Measurements from ENCODE around the gene KIAA1217. TPM values are rescaled to one million over a fixed set of nuclear protein-coding genes. Genes with fewer than 3 reads are reported as not detected.
A peak's percentile ranks its signal among the peaks of the same experiment; 100 is the strongest.

KIAA1217 gene
- total and polyA plus RNA-seq, 3 experiments from 2014 or later, result 0.20 TPM; not detected in 2

DNA sequence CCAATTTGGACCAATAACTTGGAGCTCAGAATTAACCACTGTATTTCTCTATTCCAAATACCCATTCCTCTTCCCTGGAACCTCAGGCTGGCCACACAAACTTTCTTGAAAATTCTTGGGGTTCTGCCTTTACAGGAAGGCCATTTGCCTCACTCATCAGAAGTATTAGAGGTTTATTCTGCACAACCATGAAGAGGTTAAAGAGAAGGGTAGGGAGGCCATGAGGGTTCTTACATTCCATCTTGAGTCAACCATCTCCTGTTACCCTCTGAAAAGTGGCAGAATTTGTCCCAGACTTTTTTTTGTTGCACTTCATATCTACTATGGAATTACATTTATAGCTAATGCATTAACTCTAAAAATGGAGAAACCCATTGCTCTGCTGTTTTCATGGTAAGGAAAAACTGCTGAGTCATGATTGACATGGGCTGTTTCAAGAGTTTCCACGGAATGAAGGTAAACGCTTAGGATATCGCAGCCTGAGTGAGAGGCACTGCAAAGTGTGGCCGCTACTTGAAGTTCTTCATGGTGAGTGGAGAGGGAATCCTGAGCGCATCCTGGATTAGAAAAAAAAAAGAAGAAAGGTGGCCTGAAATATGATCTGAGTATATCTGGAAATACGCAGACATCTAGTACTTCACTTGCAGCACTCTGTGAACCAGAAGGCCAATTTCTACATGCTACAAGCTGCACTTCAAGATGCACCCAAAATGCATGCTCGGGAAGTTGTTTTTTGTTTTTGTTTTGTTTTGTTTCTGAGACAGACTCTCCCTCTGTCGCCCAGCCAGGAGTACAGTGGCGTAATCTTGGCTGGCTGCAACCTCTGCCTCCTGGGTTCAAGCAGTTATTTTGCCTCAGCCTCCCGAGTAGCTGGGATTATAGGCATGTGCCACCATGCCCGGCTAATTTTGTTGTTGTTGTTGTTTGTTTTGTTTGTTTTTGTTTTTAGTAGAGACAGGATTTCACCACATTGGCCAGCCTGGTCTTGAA, 83.7 kb downstream of the KIAA1217 start:
- no peak overlapping the region for H3K27ac Mint-ChIP-seq
- H3K4me3 ChIP-seq (ENCODE audit: low read length), result no peak overlapping the region
- H3K27me3 ChIP-seq (ENCODE audit: insufficient read depth, low read length, poor library complexity, severe bottlenecking), result no peaks in the 10 kb centered on the region
- no peak for DNase-seq
- no peaks in the 10 kb centered on the region for H3K36me3 Mint-ChIP-seq
- H3K9me3 ChIP-seq (ENCODE audit: low read length), result no peaks in the 10 kb centered on the region
- no peak overlapping the region for H3K4me3 Mint-ChIP-seq
- no peak overlapping the region for H3K27ac ChIP-seq (ENCODE audit: low read depth, low read length)
- peaks cover 0 to 3% of the 10 kb centered on the region in 2 donors for H3K27me3 Mint-ChIP-seq
- ChIA-PET CTCF (no interaction called here), POLR2A (no interaction called here)
- H3K9me3 Mint-ChIP-seq, result peaks cover 0 to 7% (median 4%) of the 10 kb centered on the region in 5 donors
- no peaks in the 10 kb centered on the region for H3K4me1 ChIP-seq (ENCODE audit: insufficient read depth, low read length)
- H3K36me3 ChIP-seq (ENCODE audit: insufficient read depth, low read length), result no peaks in the 10 kb centered on the region
- no peaks in the 10 kb centered on the region for H3K4me1 Mint-ChIP-seq

DNA sequence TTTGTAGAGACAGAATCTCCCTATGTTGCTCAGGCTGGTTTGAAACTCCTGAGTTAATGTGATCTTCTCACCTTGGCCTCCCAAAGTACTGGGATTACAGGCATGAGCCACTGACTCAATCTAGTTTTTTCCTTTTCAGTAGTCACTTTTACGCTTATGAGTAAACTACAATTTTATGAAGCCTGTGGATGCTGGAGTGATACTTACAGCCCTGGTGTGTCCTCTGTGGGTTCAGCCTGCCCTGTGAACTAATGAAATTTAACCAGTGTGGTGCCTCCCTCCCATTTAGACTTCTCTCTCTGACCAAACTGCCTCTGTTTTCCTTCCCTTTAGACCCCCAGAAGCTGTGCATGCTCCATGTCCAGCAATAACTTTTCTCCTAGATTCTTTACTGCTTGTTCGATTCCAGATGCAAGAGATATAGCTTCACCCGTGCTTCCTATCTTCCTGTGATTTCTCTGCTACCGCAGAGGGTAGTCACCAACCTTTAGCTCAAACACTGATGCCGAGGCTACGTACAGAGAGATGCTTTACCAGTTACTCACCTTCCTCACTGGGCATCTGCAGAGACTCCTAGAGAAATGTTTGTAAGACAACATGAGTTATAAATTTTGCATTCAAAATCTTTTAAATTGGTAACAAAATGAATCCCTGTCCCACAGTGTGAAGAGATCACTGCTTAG, 90.8 kb downstream of the KIAA1217 start:
- H3K4me1 ChIP-seq (ENCODE audit: insufficient read depth, low read length), result no peaks in the 10 kb centered on the region
- H3K4me1 Mint-ChIP-seq, result no peaks in the 10 kb centered on the region
- H3K27ac Mint-ChIP-seq, result no peak overlapping the region
- no peak overlapping the region for H3K4me3 ChIP-seq (ENCODE audit: low read length)
- H3K36me3 ChIP-seq (ENCODE audit: insufficient read depth, low read length), result no peaks in the 10 kb centered on the region
- no peak overlapping the region for H3K27ac ChIP-seq (ENCODE audit: low read depth, low read length)
- no peaks in the 10 kb centered on the region for H3K27me3 ChIP-seq (ENCODE audit: insufficient read depth, low read length, poor library complexity, severe bottlenecking)
- peaks cover 0 to 8% (median 0%) of the 10 kb centered on the region in 5 donors for H3K9me3 Mint-ChIP-seq
- H3K27me3 Mint-ChIP-seq, result peaks cover 0 to 1% of the 10 kb centered on the region in 2 donors
- POLR2A ChIA-PET, result no interaction called here
- DNase-seq, result no peak
- H3K9me3 ChIP-seq (ENCODE audit: low read length), result no peaks in the 10 kb centered on the region
- no peaks in the 10 kb centered on the region for H3K36me3 Mint-ChIP-seq
- CTCF ChIA-PET, result no interaction called here
- H3K4me3 Mint-ChIP-seq, result no peak overlapping the region

DNA sequence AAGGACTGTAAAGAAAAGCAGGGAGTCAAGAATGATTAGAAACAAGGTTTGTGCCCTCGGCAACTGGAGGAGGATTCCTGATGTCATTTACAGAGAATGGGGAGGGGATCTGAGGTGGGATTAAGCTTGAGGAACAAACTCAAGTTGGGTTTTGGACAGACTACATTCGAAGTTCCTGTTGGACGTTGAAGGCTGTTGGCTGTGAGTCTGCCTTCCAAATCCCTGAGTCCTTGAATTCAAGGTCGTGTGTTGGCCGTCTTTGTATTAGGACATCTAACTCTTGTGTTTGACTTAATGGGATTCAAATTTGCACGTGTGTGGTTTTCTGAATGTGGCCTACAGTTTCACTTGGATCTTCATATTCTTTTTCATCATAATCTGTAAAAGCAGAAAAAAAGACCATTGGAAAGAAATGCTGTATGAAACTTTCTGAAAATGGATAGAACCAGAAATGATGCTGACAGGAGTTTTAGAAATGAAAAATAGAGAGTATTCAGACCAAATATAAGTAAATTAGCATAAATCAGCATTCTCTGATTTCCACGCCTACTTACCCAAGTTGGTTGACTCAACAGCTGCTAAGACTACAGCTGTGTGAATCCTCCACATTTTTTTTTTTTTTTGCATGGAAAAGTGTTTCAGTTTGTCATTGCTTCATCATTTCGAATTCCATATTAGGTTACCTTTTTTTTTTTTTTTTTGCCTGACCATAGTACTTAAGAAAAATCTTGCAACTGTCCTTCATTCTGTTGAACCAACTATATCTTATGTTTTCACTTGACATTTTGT, 94.8 kb downstream of the KIAA1217 start:
- Histone ChIP-seq H3K27me3 (ENCODE audit: insufficient read depth, low read length, poor library complexity, severe bottlenecking) (no peaks in the 10 kb centered on the region), H3K9me3 (ENCODE audit: low read length) (no peaks in the 10 kb centered on the region), H3K4me1 (ENCODE audit: insufficient read depth, low read length) (no peaks in the 10 kb centered on the region), H3K36me3 (ENCODE audit: insufficient read depth, low read length) (no peaks in the 10 kb centered on the region), H3K4me3 (ENCODE audit: low read length) (no peak overlapping the region), H3K27ac (ENCODE audit: low read depth, low read length) (no peak overlapping the region)
- H3K4me1 Mint-ChIP-seq, result no peaks in the 10 kb centered on the region
- CTCF ChIA-PET, result no interaction called here
- no peak overlapping the region for H3K4me3 Mint-ChIP-seq
- no peak for DNase-seq
- no peak overlapping the region for H3K27ac Mint-ChIP-seq
- H3K36me3 Mint-ChIP-seq, result no peaks in the 10 kb centered on the region
- no peaks in the 10 kb centered on the region for H3K27me3 Mint-ChIP-seq
- peaks cover 0 to 6% (median 0%) of the 10 kb centered on the region in 5 donors for H3K9me3 Mint-ChIP-seq
- POLR2A ChIA-PET, result no interaction called here

DNA sequence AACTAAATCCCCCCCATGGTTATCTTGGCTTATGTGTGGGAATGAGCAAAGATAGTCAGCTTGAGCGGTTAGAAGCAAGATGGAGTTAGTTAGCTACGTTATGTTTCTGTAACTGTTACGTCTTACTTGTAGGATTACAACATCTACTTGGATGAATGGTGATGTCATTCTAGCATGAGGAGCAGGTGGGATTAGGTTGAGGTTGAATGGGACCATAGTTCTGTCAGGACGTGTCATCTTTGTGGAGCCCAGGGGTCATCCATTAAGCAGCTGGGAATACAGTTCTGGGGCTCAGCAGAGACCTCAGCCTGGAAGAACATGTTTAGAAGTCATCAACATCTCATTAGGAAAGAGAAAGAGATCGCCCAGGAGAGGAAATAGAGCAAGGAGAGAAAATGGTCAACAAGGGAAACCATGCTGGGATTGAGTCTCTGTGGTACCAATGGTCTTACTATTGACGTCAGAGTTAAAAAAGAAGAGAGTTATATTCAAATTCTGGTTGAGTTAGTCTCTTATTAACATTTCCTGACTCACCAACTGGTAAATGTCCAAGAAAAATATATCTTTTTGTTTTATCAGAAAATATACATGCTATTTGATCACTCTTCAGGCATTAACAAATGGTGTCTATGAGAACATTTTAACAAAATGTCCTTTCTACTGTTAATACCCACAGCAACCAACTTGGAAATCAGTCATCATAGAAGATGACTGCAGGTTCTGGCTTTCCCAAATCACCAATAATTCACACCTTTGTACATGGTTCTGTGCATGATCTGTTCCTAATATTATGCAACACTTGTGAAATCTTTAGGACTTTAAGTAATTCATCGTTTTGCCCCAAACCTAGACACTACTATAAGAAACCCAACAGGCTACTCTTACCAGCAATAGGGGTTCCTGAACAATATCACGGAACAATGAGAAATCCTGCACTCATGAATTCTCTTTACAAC, 96.9 kb downstream of the KIAA1217 start:
- Histone ChIP-seq H3K27ac (ENCODE audit: low read depth, low read length) (no peak overlapping the region), H3K4me3 (ENCODE audit: low read length) (no peak overlapping the region), H3K27me3 (ENCODE audit: insufficient read depth, low read length, poor library complexity, severe bottlenecking) (no peaks in the 10 kb centered on the region), H3K9me3 (ENCODE audit: low read length) (no peaks in the 10 kb centered on the region), H3K4me1 (ENCODE audit: insufficient read depth, low read length) (no peaks in the 10 kb centered on the region), H3K36me3 (ENCODE audit: insufficient read depth, low read length) (no peaks in the 10 kb centered on the region)
- H3K27ac Mint-ChIP-seq, result peak overlapping the region in 1 of 8 donors; percentile 1
- H3K27me3 Mint-ChIP-seq, result no peaks in the 10 kb centered on the region
- CTCF ChIA-PET, result no interaction called here
- POLR2A ChIA-PET, result no interaction called here
- H3K4me3 Mint-ChIP-seq, result no peak overlapping the region
- H3K4me1 Mint-ChIP-seq, result no peaks in the 10 kb centered on the region
- DNase-seq, result no peak
- H3K9me3 Mint-ChIP-seq, result peaks cover 0 to 10% (median 0%) of the 10 kb centered on the region in 5 donors
- H3K36me3 Mint-ChIP-seq, result no peaks in the 10 kb centered on the region

GRCh38 chr10:24306507-24306875, 97.6 kb downstream of the KIAA1217 start:
- no peaks in the 10 kb centered on the region for H3K36me3 Mint-ChIP-seq
- H3K9me3 Mint-ChIP-seq, result peaks cover 0 to 10% (median 0%) of the 10 kb centered on the region in 5 donors
- Histone ChIP-seq H3K9me3 (ENCODE audit: low read length) (no peaks in the 10 kb centered on the region), H3K4me3 (ENCODE audit: low read length) (no peak overlapping the region), H3K4me1 (ENCODE audit: insufficient read depth, low read length) (no peaks in the 10 kb centered on the region), H3K27me3 (ENCODE audit: insufficient read depth, low read length, poor library complexity, severe bottlenecking) (no peaks in the 10 kb centered on the region), H3K27ac (ENCODE audit: low read depth, low read length) (no peak overlapping the region), H3K36me3 (ENCODE audit: insufficient read depth, low read length) (no peaks in the 10 kb centered on the region)
- no peak overlapping the region for H3K4me3 Mint-ChIP-seq
- ChIA-PET CTCF (no interaction called here), POLR2A (no interaction called here)
- H3K27me3 Mint-ChIP-seq, result no peaks in the 10 kb centered on the region
- no peak for DNase-seq
- no peaks in the 10 kb centered on the region for H3K4me1 Mint-ChIP-seq
- no peak overlapping the region for H3K27ac Mint-ChIP-seq

- ChIA-PET POLR2A (no interaction called here), CTCF (no interaction called here)
- Histone ChIP-seq H3K36me3 (ENCODE audit: insufficient read depth, low read length) (no peaks in the 10 kb centered on the region), H3K27ac (ENCODE audit: low read depth, low read length) (no peak overlapping the region), H3K4me1 (ENCODE audit: insufficient read depth, low read length) (no peaks in the 10 kb centered on the region), H3K9me3 (ENCODE audit: low read length) (no peaks in the 10 kb centered on the region), H3K4me3 (ENCODE audit: low read length) (no peak overlapping the region), H3K27me3 (ENCODE audit: insufficient read depth, low read length, poor library complexity, severe bottlenecking) (no peaks in the 10 kb centered on the region)
- Mint-ChIP-seq H3K9me3 (peaks cover 0 to 10% (median 0%) of the 10 kb centered on the region in 5 donors), H3K27ac (no peak overlapping the region), H3K36me3 (no peaks in the 10 kb centered on the region), H3K4me1 (no peaks in the 10 kb centered on the region), H3K4me3 (no peak overlapping the region), H3K27me3 (no peaks in the 10 kb centered on the region)
- no peak for DNase-seq
Observed at GRCh38 chr10:24307116-24307515, 98.2 kb downstream of the KIAA1217 start.

- ChIA-PET CTCF (no interaction called here), POLR2A (no interaction called here)
- H3K27ac ChIP-seq (ENCODE audit: low read depth, low read length), result no peak overlapping the region
- H3K36me3 ChIP-seq (ENCODE audit: insufficient read depth, low read length), result no peaks in the 10 kb centered on the region
- H3K9me3 Mint-ChIP-seq, result peaks cover 0 to 6% (median 0%) of the 10 kb centered on the region in 5 donors
- no peaks in the 10 kb centered on the region for H3K9me3 ChIP-seq (ENCODE audit: low read length)
- H3K4me1 ChIP-seq (ENCODE audit: insufficient read depth, low read length), result no peaks in the 10 kb centered on the region
- no peaks in the 10 kb centered on the region for H3K4me1 Mint-ChIP-seq
- no peak overlapping the region for H3K27ac Mint-ChIP-seq
- H3K36me3 Mint-ChIP-seq, result no peaks in the 10 kb centered on the region
- H3K27me3 ChIP-seq (ENCODE audit: insufficient read depth, low read length, poor library complexity, severe bottlenecking), result no peaks in the 10 kb centered on the region
- no peaks in the 10 kb centered on the region for H3K27me3 Mint-ChIP-seq
- no peak for DNase-seq
- no peak overlapping the region for H3K4me3 ChIP-seq (ENCODE audit: low read length)
- H3K4me3 Mint-ChIP-seq, result no peak overlapping the region
Observed at GRCh38 chr10:24307696-24308485, 99.0 kb downstream of the KIAA1217 start.
